Fibroblast of skin of left biceps (primary cell): Measurements from ENCODE around the gene EPHA7.

Source experiments
- DNase-seq, 2 experiments: peaks; one replicate each; pipeline ENCODE4 v3.0.0-alpha.2; 2013; ENCODE audit warnings: low read depth in 2 of 2

EPHA7 gene

DNA sequence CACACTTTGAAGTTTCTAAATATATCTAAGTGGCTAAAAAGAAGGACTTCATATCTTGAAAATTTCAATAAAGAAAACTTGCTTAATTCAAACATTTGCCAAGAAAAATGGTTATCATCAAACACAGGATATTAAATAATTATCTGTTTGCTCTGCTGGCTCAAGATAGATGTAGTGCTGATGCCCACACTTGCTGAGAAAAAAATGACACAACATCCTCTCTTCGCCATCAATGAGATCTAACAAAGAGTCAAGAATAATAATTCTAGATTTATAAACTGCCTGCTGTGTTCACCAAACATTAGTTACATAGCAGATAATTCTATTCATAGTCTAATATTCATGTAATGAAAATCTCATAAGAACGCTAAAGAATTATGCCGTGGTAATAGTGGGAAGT, 93.6 kb downstream of the EPHA7 start:
- no peak for DNase-seq

DNA sequence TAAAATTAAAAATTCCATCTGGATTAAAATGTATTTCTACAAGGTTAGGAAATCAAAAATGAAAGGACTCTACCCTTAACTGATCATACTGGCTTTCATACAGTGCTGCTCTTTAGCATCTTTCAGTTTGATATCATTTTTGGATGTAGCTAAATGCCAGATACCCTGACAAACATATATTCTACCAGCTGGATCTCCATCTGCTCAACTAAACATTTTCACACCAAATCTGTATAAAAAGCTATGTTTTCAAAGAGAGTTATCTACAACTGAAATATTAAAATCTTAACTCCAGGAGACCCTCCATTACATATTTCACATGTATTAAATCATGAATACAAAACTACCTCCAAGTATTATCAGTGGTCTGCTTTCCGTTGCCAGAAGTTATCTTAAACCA, 95.7 kb downstream of the EPHA7 start:
- no peak for DNase-seq

DNA sequence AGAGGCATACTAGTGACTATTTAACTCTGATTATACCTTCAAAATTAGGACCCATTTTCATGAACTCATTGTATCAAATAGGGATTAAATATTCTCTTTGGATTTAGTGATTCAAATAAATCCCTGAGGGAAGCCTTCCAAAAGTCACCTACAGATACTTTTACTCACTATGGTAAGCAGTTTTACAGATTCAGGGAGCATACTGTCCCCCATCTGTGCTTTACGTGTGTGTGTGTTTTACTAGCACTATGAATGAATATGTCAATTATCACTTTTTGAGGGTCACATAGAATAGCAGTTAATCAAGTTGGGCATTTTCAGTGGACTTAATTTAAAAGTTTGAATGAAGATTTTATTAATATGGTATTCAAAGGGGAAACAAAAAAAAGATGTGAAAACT, 96.7 kb downstream of the EPHA7 start:
- DNase-seq = no peak

DNA sequence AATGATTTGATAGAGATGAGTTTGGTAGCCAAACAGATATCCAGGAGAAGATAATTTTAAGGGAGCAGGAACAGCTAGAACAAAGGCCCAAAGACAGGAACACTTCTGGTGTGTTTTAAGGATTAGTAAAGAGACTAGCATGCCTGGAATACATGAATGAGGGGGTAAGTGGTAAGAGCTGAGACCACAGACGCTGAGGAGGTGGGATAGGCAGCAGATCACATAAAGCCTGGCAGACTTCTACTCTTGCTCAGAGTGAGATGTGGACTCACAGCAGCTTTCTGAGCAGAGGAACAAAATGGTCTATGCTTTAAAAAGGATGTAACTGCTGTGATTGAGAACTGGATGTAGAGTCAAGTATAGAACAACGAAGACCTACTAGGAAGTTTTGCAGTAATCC, 100.1 kb downstream of the EPHA7 start:
- DNase-seq = no peak

DNA sequence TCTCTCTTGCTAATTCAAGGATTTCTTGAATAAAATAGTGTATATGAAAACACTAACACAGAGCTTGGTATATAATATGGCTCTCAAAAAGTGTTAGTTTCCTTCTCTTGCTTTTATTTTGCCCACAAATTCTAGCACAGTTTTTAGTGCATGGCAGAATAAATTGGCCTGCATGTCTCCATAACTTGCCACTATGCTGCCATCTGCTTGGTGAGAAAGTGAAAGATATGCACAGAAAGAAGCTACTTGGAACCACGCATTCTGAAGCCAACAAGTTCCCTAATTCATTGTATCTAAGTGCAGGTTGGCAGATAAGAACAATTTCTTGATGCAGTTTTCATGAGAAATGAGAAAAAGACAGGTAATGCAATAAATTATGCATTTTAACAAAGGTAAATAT, 101.2 kb downstream of the EPHA7 start:
- DNase-seq = no peak

DNA sequence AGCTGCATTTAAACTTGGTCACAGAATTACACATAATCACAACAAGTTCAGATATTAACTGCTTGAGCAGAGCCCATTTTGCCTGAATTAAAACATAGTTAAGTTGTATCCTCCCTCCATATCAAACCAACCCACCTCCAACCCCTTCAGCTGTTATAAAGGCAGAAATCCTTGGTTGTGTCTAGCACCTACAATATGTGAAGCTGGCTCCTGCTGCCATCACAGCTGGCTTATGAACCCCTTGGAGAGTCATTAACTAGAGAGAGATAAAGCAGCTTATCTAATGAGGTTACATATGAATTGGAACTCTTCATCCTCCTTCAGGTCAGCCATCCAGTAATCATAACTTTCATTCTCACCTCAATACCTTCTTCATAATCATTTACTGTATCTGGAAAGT, 101.8 kb downstream of the EPHA7 start:
- no peak for DNase-seq

DNA sequence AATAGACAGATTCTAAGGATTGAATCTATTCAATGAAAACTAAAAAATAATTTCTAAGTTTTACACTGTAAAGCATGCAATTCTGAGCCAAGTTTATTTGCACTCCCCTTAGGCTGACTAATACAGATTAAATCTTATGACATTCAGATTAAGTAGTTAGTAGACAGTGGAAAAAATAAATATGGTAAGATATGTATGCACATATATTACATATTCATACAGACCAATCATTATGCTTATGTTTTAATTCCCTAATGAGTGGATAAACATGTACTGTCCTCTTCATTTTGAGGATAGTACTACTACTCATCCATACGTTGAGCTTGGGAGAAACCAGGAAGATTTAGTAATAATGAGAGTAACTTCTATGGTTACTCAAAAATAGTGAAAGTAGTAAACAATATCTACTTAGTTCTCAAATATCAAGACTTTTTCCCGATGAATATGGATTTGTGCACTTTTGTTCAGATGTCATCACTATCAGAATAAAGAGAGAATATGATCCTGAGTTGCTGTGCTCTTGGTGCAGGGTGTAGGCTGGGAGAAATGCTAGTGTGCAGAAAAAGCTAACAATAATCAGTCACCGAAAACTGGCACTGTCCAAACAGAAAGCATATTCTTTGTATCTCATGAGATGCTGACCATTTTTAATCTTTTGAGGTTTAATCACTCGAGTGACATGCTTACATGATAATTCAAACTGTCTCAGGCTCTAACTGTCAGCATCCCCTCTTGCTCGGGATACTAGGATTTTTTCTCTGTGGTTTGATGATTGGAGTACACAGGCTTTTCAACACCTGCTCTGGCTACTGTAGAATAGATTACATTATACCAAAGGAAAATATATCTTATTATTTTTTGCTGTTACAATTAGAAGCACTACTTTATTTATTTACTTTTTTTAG, 111.6 kb downstream of the EPHA7 start:
- no peak for DNase-seq

DNA sequence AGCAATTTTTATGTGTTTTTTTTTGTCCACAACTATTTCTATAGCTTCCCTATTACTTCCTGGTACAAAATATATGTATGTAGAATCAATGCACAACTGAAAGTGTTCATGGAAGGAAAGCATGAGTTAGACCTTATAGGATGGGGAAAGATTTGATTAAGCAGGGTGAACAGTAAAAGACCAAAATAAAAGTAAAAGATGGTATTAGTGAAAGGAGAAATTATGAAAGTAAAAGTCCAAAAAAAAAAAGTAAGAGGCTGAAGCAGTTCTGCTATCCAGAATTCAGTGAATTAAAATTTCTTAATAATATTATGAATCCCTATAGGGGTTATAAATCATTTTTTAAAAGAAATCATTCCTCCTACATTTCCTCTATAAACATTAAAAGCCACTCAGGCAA, 114.3 kb downstream of the EPHA7 start:
- DNase-seq = no peak

DNA sequence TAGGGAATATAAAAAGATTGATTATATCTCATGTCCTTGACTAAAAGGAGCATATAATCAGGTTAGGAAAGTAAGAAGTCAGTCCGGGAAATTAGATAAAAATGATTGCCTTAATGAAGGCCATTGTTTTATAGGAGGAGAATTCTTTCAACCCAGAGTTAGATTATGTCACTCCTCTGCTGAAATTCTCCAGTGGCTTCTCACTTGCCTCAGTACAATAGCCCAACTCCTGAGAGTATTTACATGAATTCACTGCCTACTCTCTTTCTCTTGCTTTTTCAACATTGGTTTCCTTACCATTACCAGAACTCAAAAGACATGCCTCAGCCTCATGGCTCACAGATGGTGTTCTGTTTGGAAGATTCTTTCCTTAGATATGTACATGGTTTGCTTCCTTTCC, 114.9 kb downstream of the EPHA7 start:
- no peak for DNase-seq

DNA sequence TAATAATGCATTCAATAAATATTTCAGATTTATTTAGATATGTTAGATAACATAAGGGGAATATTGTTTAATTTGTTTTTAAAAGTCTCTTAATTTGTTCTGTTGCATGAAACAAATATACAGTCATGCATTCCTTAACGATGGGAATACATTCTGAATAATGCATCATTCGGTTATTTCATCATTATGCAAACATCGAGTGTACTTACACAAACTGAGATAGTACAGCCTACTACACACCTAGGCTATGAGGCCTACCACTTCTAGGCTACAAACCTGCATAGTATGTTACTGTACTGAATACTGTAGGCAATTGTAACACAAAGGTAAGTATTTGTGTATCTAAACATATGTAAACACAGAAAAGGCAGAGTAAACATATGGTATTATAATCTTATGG, 118.7 kb downstream of the EPHA7 start:
- no peak for DNase-seq

DNA sequence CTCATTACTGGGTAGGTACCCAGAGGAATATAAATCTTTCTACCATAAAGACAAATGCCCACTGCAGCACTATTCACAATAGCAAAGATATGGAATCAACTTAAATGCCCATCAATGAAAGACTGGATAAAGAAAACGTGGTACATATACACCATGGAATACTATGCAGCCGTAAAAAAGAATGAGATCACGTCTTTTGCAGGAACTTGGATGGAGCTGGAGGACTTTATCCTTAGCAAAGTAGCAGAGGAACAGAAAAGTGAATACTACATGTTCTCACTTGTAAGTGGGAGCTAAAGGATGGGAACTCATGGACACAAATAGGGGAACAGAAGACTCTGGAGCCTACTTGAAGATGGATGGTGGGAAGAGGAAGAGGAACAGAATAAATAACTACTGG, 119.7 kb downstream of the EPHA7 start:
- no peak for DNase-seq

DNA sequence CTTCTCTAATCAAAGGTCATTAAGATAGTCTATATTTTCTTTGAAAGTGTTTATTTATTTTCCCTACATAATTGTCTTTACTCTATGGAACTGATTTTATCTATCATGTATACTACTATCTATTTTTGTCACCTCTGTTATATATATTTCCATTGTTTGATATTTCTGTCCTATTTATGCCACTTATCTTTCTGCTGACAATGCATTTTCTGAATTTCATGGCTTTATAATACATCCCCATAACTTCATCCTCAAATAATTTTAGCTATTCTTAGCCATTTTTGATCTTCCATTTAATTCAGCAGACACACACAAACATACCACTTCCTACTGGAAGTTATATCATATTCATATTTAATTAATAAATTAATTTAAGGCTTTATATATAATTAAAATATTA, 123.7 kb downstream of the EPHA7 start:
- no peak for DNase-seq

DNA sequence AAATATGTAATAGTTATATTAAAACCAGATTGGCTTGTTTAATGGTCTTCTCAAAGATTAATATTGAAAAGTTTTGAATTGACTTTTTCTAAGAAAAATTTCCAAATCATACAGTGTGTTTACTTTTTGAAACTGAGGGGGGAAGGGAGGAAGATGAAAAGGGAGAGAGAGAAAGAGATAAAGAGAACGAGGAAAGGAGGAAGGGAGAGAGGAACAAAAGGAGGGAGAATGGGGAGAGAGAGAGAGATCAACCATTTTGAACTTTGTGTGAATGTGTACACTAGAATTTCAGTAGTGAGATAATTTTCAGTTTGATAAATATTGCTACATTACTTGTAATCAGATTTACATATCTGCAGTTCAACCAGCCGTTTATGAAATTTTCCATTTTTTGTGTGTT, 124.5 kb downstream of the EPHA7 start:
- no peak for DNase-seq

DNA sequence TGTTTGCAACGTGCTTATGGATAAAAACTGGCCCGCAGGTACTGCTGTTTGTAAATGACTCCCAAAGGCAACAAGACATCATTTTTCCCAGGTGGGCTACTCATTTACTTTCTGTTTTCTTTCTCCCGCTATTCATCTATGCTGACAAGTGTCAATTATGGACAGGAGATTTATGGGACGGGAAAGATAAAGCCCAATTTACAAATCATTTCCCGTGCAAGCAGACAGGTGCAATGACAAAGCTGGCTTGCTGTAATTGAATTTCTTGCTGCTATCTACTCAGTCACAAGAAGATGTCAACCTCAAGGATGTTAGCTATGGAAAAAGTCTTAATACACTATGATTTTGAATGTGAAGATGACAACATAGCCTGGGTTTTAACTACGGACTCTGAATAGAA, 125.5 kb downstream of the EPHA7 start:
- DNase-seq = no peak

DNA sequence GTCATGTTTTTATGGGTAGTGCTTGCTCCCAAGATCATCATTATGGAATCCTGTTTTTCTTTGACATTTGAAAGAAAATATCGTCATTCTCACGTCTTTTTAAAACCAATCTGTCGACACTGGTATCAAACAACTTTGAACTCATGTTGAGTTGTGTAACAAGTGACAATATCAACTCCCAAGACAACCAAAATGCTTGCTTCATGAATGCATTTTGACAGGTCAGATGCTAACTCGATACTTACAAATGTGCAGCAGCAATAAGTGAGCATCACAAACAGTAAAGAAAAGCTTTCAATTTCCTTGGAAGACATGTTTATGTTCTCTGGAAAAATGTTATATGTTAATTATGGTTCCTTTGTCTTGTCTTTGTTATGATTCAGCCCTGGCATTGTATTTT, 125.9 kb downstream of the EPHA7 start:
- no peak for DNase-seq

DNA sequence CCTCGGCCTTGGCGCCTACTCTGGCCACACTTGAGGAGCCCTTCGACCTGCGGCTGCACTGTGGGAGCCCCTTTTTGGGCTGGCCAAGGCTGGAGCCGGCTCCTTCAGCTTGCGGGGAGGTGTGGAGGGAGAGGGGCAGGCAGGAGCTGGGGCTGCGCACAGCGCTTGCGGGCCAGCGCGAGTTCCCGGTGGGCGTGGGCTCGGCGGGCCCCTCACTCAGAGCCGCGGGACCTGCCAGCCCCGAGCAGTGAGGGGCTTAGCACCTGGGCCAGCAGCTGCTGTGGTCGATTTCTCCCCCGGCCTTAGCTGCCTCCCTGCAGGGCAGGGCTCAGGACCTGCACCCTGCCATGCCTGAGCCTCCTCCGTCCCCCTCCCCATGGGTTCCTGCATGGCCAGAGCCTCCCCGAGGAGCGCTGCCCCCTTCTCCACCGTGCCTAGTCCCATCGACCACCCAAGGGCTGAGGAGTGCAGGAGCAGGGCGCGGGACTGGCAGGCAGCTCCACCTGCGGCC, 136.8 kb downstream of the EPHA7 start:
- DNase-seq = no peak

DNA sequence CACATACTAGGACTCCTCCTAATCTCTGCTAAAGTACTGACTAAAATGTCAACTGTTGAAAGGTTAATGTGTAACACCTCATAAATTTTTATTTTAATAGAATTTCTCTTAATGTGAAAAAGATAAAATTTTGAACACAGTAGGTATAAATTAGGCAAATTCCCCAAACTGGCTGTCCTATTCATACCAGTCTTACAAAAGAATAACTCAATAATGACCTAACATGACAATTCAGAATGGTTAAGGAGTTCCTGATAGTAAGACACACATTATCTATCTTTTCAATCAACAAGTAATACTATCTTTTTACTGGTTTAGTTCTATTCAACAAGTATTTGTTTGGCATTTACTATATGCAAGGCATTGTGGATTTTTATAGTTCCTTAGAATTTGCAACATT, 141.1 kb downstream of the EPHA7 start:
- no peak for DNase-seq

DNA sequence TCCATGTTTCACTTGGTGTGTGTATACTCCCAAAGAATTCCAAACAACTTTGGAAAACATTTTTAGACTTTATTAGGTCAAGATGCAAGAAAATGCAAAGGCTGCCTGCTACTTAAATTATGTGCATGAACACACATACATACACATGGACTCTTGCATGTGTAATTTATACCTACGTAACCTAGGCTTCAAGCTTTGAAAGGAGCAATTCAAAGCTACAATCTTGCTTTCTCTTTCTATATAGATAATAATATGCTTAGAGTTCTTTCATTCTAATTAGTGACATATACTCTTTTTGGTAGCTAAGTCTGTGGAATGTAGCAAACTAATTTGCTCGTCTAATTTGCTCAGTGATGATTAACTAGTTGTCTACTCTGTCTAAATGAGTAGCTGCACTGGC, 146.5 kb downstream of the EPHA7 start:
- DNase-seq = no peak

DNA sequence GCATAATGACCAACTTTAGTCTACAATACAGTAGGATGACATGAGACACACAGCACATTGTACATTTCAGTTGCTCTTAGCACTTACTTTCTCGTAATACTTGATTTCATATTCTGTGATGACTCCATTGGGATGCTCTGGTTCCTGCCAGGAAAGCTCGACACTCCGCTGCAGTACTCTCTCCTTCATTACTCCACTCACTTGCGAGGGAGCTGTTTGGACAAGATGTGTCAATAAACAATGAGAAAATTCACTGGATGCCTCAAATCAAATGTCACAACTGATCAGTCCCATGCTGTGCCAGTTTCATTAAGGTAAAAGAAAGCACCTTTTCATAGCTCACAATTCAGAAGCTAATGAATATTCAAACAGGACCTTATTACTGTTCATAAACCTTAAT, 147.1 kb downstream of the EPHA7 start:
- no peak for DNase-seq

DNA sequence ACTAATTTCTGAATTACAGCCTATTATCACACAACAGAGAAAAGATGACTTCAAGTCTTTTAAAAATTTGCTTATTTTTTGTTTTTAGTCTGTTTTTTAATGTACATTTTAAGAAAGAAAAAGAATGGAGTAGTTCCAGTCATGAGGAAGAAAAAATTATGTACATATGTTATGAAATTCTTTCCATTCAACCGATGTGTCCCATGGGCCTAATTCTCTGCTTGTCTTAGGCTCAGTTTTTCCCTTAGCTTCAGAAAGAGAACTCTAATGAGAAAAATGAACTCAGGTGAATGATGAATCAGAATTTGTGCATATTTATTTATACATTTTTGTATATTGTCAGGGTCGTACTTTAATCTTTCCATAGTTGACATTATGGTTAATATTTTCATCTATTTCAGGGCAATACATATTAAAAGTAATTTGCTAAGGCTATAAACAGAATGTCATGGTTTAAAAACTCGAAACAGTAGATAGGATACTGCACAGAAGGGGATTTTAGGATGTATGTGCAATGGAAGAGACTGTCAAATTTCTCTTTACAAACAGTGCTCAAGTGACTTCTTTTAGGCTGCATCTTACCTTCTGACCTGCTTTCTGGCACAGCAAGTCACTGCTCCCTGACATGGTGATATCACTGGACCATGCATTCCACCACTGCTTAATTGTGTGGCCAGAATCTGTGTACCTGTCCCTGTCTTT, 153.1 kb downstream of the EPHA7 start:
- no peak for DNase-seq

DNA sequence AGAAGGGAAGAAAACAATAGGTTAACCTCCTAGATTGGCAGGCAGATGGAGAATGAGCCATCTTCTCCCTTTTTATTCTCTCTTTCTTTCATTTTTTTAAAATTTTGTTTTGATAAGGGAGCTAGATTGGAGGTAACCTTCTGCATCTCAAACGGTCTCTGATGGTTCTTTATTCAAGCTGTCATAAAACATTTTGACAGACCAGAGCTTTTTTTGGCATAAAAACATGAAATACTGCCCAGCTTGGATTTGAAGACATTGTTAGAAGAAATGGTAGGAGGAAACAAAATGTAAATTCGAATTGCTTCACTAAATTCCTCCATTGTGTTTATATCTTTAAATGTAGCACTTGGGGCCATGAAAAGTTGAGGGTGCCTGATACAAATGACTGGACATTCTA, 158.5 kb downstream of the EPHA7 start:
- no peak for DNase-seq

DNA sequence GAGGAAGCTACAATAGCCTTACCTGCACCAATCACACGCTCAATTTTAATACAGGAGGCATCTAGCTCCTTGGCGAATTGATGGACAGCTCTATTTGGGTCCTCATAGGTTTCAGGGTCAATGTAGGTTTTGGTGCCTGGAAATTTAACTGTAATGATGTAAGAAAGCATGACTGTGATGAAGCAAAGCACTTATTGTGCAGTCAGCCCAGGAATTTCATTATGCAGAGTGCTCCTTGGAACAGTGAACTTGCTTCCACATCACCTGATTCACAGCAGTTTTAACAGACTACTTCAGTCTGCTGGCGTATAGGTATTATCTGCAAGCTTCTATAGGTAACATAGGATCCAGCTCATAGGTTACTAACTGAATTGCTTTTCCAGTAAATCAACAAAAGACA, 160.0 kb downstream of the EPHA7 start:
- DNase-seq = no peak

DNA sequence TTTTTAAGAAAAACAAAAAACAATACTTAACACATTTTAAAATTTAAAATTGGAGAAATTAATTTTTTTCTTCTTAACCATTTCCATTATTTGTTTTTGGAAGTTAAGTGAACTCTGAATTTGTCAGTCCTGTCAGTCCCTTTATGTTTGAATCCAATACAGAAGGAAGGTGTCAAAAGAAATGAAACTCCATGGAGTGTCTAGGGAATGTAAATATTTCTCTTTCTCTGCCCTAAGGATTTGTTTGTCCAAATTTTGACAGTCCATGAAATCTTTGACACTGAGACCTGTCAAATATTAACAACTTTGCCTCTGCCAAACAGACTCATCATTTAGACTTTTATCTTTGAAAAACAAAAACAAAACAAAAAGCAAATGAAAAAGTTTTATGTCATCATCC, 166.4 kb downstream of the EPHA7 start:
- no peak for DNase-seq
